CD4-positive, alpha-beta memory T cell (primary cell): ENCODE results near the gene CEND1. TPM values are rescaled to one million over a fixed set of nuclear protein-coding genes. Genes with fewer than 3 reads are reported as not detected.

Source experiments
- CTCF ChIA-PET: fragments of 350-600 bp; sonication (Branson Sonifier 250); formaldehyde crosslinking; loops from one replicate; lab custom pipeline; 2021; ENCODE audit warnings: inconsistent platforms; ENCODE audit not compliant: partially characterized antibody; lab: Charles Lee
- POLR2A ChIA-PET: fragments of 350-600 bp; sonication (Branson Sonifier 250); formaldehyde crosslinking; loops from one replicate; lab custom pipeline; 2021; ENCODE audit not compliant: partially characterized antibody; lab: Charles Lee
- DNase-seq, 5 donors: peaks; one replicate each; pipeline versions ENCODE4 v3.0.0 to v3.0.0-alpha.2; 2020 to 2022; ENCODE audit warnings: mixed read lengths in 1 of 5
- H3K27ac ChIP-seq: one replicate; pipeline ENCODE4 v1.7.0; 2013; ENCODE audit warnings: low read depth, low read length
- H3K27me3 ChIP-seq: 2 replicates; pipeline ENCODE4 v1.7.0; 2013; ENCODE audit warnings: mild to moderate bottlenecking, low read length, moderate library complexity; ENCODE audit not compliant: insufficient read depth
- H3K36me3 ChIP-seq: 2 replicates; pipeline ENCODE4 v1.7.0; 2013; ENCODE audit warnings: mild to moderate bottlenecking, low read length, moderate library complexity; ENCODE audit not compliant: insufficient read depth
- H3K4me1 ChIP-seq: 2 replicates; pipeline ENCODE4 v1.7.0; 2013; ENCODE audit warnings: mild to moderate bottlenecking, low read length, moderate library complexity; ENCODE audit not compliant: insufficient read depth
- H3K4me3 ChIP-seq, 2 donors: one replicate each; pipeline ENCODE4 v1.7.0; 2013; ENCODE audit warnings: low read length in 2 of 2, mild to moderate bottlenecking in 1 of 2
- H3K9me3 ChIP-seq, 2 donors: one replicate each; pipeline ENCODE4 v1.7.0; 2013; ENCODE audit warnings: low read length in 2 of 2, control low read depth in 1 of 2; ENCODE audit not compliant: control insufficient read depth in 1 of 2
- H3K27ac Mint-ChIP-seq, 7 donors: one replicate each; pipeline ENCODE4 v1.8.0; 2020 to 2021; ENCODE audit warnings: mixed read lengths in 7 of 7, mild to moderate bottlenecking in 6 of 7, inconsistent platforms in 3 of 7, moderate library complexity in 3 of 7
- H3K27me3 Mint-ChIP-seq, 2 donors: one replicate each; pipeline ENCODE4 v1.8.0; 2020 to 2021; ENCODE audit warnings: mixed read lengths in 2 of 2
- H3K36me3 Mint-ChIP-seq, 2 donors: one replicate each; pipeline ENCODE4 v1.8.0; 2020 to 2021; ENCODE audit warnings: mixed read lengths in 2 of 2, inconsistent platforms in 1 of 2, mild to moderate bottlenecking in 1 of 2
- H3K4me1 Mint-ChIP-seq, 4 donors: one replicate each; pipeline ENCODE4 v1.8.0; 2020 to 2021; ENCODE audit warnings: mixed read lengths in 4 of 4, mild to moderate bottlenecking in 1 of 4
- H3K4me3 Mint-ChIP-seq, 8 donors: one replicate each; pipeline ENCODE4 v1.8.0; 2020 to 2021; ENCODE audit warnings: mixed read lengths in 8 of 8, mild to moderate bottlenecking in 7 of 8, moderate library complexity in 6 of 8, inconsistent platforms in 3 of 8
- H3K9me3 Mint-ChIP-seq, 8 donors: one replicate each; pipeline ENCODE4 v1.8.0; 2020 to 2021; ENCODE audit warnings: mixed read lengths in 8 of 8, mild to moderate bottlenecking in 5 of 8, inconsistent platforms in 3 of 8, moderate library complexity in 1 of 8
- intact Hi-C: fragments of 100-400 bp; cut with micrococcal nuclease; formaldehyde crosslinking; loops from one replicate; pipeline ENCODE4 v1.15.1; 2023
- polyA plus RNA-seq, 2 donors: library from polyadenylated mRNA; unstranded; fragments of 300-500 nt; fragmentation: Illumina TruSeq; gene quantifications; one replicate each; pipeline ENCODE4 v1.2.3, GENCODE V29; 2021
- total RNA-seq, 2 experiments: library from RNA; stranded (reverse); gene quantifications; one replicate each; pipeline ENCODE4 v1.2.3, GENCODE V29; 2021

CEND1 gene
- total and polyA plus RNA-seq, 4 experiments from 2014 or later: 0.19 TPM; not detected in 3

GRCh38 chr11:801097-801780 is 11.3 kb upstream of the CEND1 start:
- ChIA-PET CTCF (no interaction called here), POLR2A (interaction anchor here (1.3 kb wide), 2 partner anchors 15 to 18 kb away, joined by 3 read pairs; no protein-coding TSS in a partner anchor)
- H3K4me1 Mint-ChIP-seq: peaks cover 2 to 23% (median 9%) of the 10 kb centered on the region in 4 donors
- no peaks in the 10 kb centered on the region for H3K36me3 ChIP-seq
- no peak overlapping the region for H3K4me3 ChIP-seq
- DNase-seq: no peak
- H3K27ac Mint-ChIP-seq: no peak overlapping the region
- intact Hi-C loops: no loop called here
- no peaks in the 10 kb centered on the region for H3K9me3 ChIP-seq
- peaks cover 0 to 4% of the 10 kb centered on the region in 2 donors for H3K36me3 Mint-ChIP-seq
- no peaks in the 10 kb centered on the region for H3K27me3 ChIP-seq
- H3K27me3 Mint-ChIP-seq: no peaks in the 10 kb centered on the region
- H3K4me3 Mint-ChIP-seq: no peak overlapping the region
- peaks cover 34% of the 10 kb centered on the region for H3K4me1 ChIP-seq
- H3K9me3 Mint-ChIP-seq: no peaks in the 10 kb centered on the region
- H3K27ac ChIP-seq: no peak overlapping the region

GRCh38 chr11:800473-800872 is 10.6 kb upstream of the CEND1 start:
- intact Hi-C loops: no loop called here
- Mint-ChIP-seq H3K27me3 (no peaks in the 10 kb centered on the region), H3K27ac (no peak overlapping the region), H3K4me3 (no peak overlapping the region), H3K36me3 (peaks cover 0 to 8% of the 10 kb centered on the region in 2 donors), H3K4me1 (peaks cover 5 to 21% (median 12%) of the 10 kb centered on the region in 4 donors), H3K9me3 (no peaks in the 10 kb centered on the region)
- H3K27me3 ChIP-seq: no peaks in the 10 kb centered on the region
- H3K36me3 ChIP-seq: no peaks in the 10 kb centered on the region
- H3K9me3 ChIP-seq: no peaks in the 10 kb centered on the region
- H3K4me1 ChIP-seq: peaks cover 36% of the 10 kb centered on the region
- DNase-seq: no peak
- CTCF ChIA-PET: no interaction called here
- POLR2A ChIA-PET: interaction anchor here (1.3 kb wide), 1 partner anchor 15 kb away, joined by 3 read pairs; no protein-coding TSS in a partner anchor
- H3K27ac ChIP-seq: no peak overlapping the region
- no peak overlapping the region for H3K4me3 ChIP-seq

GRCh38 chr11:799641-800316 is 9.9 kb upstream of the CEND1 start:
- DNase-seq: no peak
- Mint-ChIP-seq H3K36me3 (peaks cover 0 to 8% of the 10 kb centered on the region in 2 donors), H3K27me3 (no peaks in the 10 kb centered on the region), H3K4me1 (peaks cover 5 to 24% (median 12%) of the 10 kb centered on the region in 4 donors), H3K27ac (no peak overlapping the region), H3K9me3 (no peaks in the 10 kb centered on the region), H3K4me3 (peak overlapping the region in 1 of 8 donors; percentile 44)
- intact Hi-C loops: loop anchor here (5.0 kb wide), 3 partner anchors 37 to 242 kb away; partner anchors contain the start of gene AP2A2
- Histone ChIP-seq H3K4me3 (no peak overlapping the region), H3K27ac (no peak overlapping the region), H3K9me3 (no peaks in the 10 kb centered on the region), H3K36me3 (peaks cover under 1% of the 10 kb centered on the region), H3K27me3 (no peaks in the 10 kb centered on the region), H3K4me1 (peaks cover 40% of the 10 kb centered on the region)
- ChIA-PET POLR2A (interaction anchor here (1.3 to 5.1 kb wide), 3 partner anchors 9 to 74 kb away, joined by 5 to 30 read pairs (median 7); partner anchors contain the start of genes PNPLA2 and RPLP2), CTCF (interaction anchor here (1.1 kb wide), 1 partner anchor 7 kb away, joined by 4 read pairs; no protein-coding TSS in a partner anchor)

- ChIA-PET CTCF (interaction anchor here (0.7 to 1.1 kb wide), 4 partner anchors 9 to 34 kb away, joined by 3 to 4 read pairs (median 3); partner anchors contain the start of gene PNPLA2), POLR2A (interaction anchor here (1.3 to 5.1 kb wide), 8 partner anchors 7 to 232 kb away, joined by 3 to 30 read pairs (median 10); partner anchors contain the start of genes GATD1, PIDD1, PNPLA2 and RPLP2)
- peaks cover 12% of the 10 kb centered on the region for H3K36me3 ChIP-seq
- Mint-ChIP-seq H3K4me1 (peaks cover 5 to 19% (median 10%) of the 10 kb centered on the region in 4 donors), H3K27ac (peak within 1 kb of the TSS; percentile 93 to 96 (median 94)), H3K27me3 (no peaks in the 10 kb centered on the region), H3K4me3 (peak within 1 kb of the TSS; percentile 86 to 97 (median 91)), H3K36me3 (peaks cover 0 to 10% of the 10 kb centered on the region in 2 donors), H3K9me3 (peaks cover 0 to 1% (median 0%) of the 10 kb centered on the region in 8 donors)
- no peaks in the 10 kb centered on the region for H3K9me3 ChIP-seq
- H3K27me3 ChIP-seq: no peaks in the 10 kb centered on the region
- DNase-seq: peak; percentile 80 to 90 (median 85)
- H3K27ac ChIP-seq: peak within 1 kb of the TSS; percentile 86
- H3K4me1 ChIP-seq: peaks cover 32% of the 10 kb centered on the region
- intact Hi-C loops: loop anchor here (1.0 to 5.0 kb wide), 5 partner anchors 11 to 241 kb away; partner anchors contain the start of genes AP2A2, GATD1 and RPLP2
- peak within 1 kb of the TSS; percentile 73 to 91 for H3K4me3 ChIP-seq
These were observed 8.3 kb upstream of the CEND1 start, which contains the start of gene SLC25A22 for GRCh38 chr11:798093-798713. Gene SLC25A22 (minus strand): TSS chr11:798281. CDS start chr11:795006, 3,275 bp downstream.

DNA sequence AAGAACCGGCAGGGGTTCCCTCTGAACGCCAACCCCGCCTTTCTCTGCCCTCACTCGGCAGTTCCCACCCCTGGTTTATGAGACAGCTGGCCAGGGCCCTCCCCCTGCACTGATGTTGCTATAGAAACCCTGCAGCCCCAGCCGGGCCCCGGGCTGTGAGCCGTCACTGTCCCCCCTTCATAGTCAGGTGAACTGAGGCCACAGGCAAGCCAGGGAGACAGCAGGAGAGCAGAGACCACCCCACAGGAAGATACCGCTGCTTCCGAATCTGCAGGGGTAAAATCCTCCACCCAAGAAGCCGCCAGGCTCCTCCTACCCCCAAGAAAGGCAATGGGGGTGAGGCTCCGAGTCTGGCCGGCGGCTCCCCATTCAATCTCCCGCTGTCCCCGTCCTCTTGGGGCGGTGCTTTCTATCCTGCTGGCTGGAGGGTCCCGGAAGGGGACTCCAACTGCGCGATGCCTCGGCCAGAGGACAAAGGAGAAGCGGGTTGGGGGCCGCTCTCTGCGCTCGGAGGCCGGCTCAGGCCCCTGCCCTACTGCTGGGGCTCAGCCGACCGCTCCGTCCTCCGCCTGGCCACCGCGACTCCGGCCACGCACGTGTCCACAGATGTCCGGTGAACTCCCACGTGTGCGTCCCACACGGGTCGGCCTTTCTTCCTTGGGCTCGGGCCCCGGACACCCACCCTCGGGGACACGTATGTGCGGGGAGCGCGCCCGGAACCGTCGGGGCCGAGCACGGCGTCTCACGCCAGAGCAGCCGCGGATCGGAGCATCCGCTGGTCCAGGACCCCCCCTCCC is 7.6 kb upstream of the CEND1 start:
- intact Hi-C loops: loop anchor here (1.0 to 5.0 kb wide), 8 partner anchors 8 to 263 kb away; partner anchors contain the start of genes AP2A2, GATD1, HRAS and PIDD1

More for the DNA sequence above, 7.6 kb upstream of the CEND1 start:
- Histone ChIP-seq H3K4me1 (peaks cover 32% of the 10 kb centered on the region), H3K27ac (peak overlapping the region; percentile 86), H3K27me3 (no peaks in the 10 kb centered on the region), H3K9me3 (no peaks in the 10 kb centered on the region), H3K36me3 (peaks cover 12% of the 10 kb centered on the region), H3K4me3 (peak overlapping the region; percentile 73 to 91)
- Mint-ChIP-seq H3K27me3 (no peaks in the 10 kb centered on the region), H3K4me1 (peaks cover 5 to 19% (median 10%) of the 10 kb centered on the region in 4 donors), H3K4me3 (peak overlapping the region; percentile 86 to 97 (median 91)), H3K27ac (peak overlapping the region; percentile 93 to 96 (median 94)), H3K9me3 (peaks cover 0 to 1% (median 0%) of the 10 kb centered on the region in 8 donors), H3K36me3 (peaks cover 0 to 10% of the 10 kb centered on the region in 2 donors)
- ChIA-PET CTCF (interaction anchor here (1.0 to 2.7 kb wide), 3 partner anchors 13 to 21 kb away, joined by 3 to 9 read pairs (median 4); partner anchors contain the start of gene PNPLA2), POLR2A (interaction anchor here (1.0 to 5.1 kb wide), 13 partner anchors 8 to 291 kb away, joined by 3 to 30 read pairs (median 5); partner anchors contain the start of genes DEAF1, GATD1, PHRF1 and PIDD1)
- peak; percentile 71 to 93 (median 75) for DNase-seq
